H1 (cell line): Measurements from ENCODE around the gene GLT8D1. TPM values are rescaled to one million over a fixed set of nuclear protein-coding genes. Genes with fewer than 3 reads are reported as not detected.

Source experiments
- CTCF ChIA-PET: fragments of 300-600 bp; sonication (Branson Sonifier 250); formaldehyde crosslinking; loops from one replicate; lab custom pipeline; 2021; ENCODE audit not compliant: partially characterized antibody; lab: Charles Lee
- POLR2A ChIA-PET: fragments of 300-600 bp; sonication (Branson Sonifier 250); formaldehyde crosslinking; loops from one replicate; lab custom pipeline; 2021; ENCODE audit warnings: inconsistent platforms; ENCODE audit not compliant: partially characterized antibody; lab: Charles Lee
- DNase-seq, 2 experiments: peaks; one replicate each; pipeline versions ENCODE4 v3.0.0 to v3.0.0-alpha.2; 2010 to 2022; ENCODE audit warnings: low spot score in 2 of 2, low read depth in 1 of 2, mixed read lengths in 1 of 2
- FAIRE-seq: peaks from 2 replicates; lab custom pipeline; 2011; peaks lifted over from hg19 to GRCh38; lab: Jason Lieb, UNC
- H2AFZ ChIP-seq: 2 replicates; pipeline ENCODE4 v1.8.1; 2012; ENCODE audit warnings: low read length, inconsistent platforms
- H2AK5ac ChIP-seq: 2 replicates; pipeline ENCODE4 v1.6.1; 2013; ENCODE audit warnings: low read depth, low read length
- H2BK120ac ChIP-seq: replicated peaks from 2 replicates; pipeline ENCODE3; 2013; ENCODE audit warnings: low read depth, low read length, inconsistent platforms
- H2BK12ac ChIP-seq: 2 replicates; pipeline ENCODE4 v1.6.1; 2013; ENCODE audit warnings: low read depth, low read length
- H2BK15ac ChIP-seq: 2 replicates; pipeline ENCODE4 v1.6.1; 2013; ENCODE audit warnings: low read length
- H2BK20ac ChIP-seq: 2 replicates; pipeline ENCODE4 v1.6.1; 2013; ENCODE audit warnings: low read length
- H2BK5ac ChIP-seq: 2 replicates; pipeline ENCODE4 v1.6.1; 2013; ENCODE audit warnings: low read depth, low read length
- H3K14ac ChIP-seq: 2 replicates; pipeline ENCODE4 v1.6.1; 2013; ENCODE audit warnings: inconsistent platforms; ENCODE audit not compliant: insufficient read length
- H3K18ac ChIP-seq: 2 replicates; pipeline ENCODE4 v1.6.1; 2013; ENCODE audit warnings: low read length; ENCODE audit errors: extremely low read depth
- H3K23ac ChIP-seq: 2 replicates; pipeline ENCODE4 v1.6.1; 2013; ENCODE audit warnings: inconsistent platforms; ENCODE audit not compliant: insufficient read length
- H3K23me2 ChIP-seq: 2 replicates; pipeline ENCODE4 v1.6.1; 2013; ENCODE audit warnings: low read depth, low read length
- H3K27ac ChIP-seq: 2 replicates; pipeline ENCODE4 v1.6.1; 2011; ENCODE audit warnings: low read depth, low read length, inconsistent platforms
- H3K27me3 ChIP-seq, 4 experiments: replicated peaks in 1 of 4; 1 replicate in 1 of 4; 2 replicates in 3 of 4; pipeline versions ENCODE4 v1.6.1 to v1.8.1; 2011 to 2013; ENCODE audit warnings: low read length in 3 of 4, mild to moderate bottlenecking in 3 of 4, inconsistent platforms in 2 of 4, mixed read lengths in 2 of 4, moderate library complexity in 1 of 4; ENCODE audit not compliant: control insufficient read depth in 3 of 4, insufficient read depth in 3 of 4; ENCODE audit errors: extremely low read depth in 1 of 4
- H3K36me3 ChIP-seq, 4 experiments: 2 replicates each; pipeline versions ENCODE4 v1.6.1 to v1.8.1; 2011 to 2013; ENCODE audit warnings: mild to moderate bottlenecking in 4 of 4, low read length in 3 of 4, moderate library complexity in 2 of 4, control low read depth in 1 of 4, inconsistent platforms in 1 of 4; ENCODE audit not compliant: insufficient read depth in 4 of 4, control insufficient read depth in 2 of 4
- H3K4ac ChIP-seq: replicated peaks from 2 replicates; pipeline ENCODE3; 2013; ENCODE audit warnings: low read length, low read depth, mixed read lengths, inconsistent platforms; ENCODE audit not compliant: insufficient read length
- H3K4me1 ChIP-seq, 4 experiments: replicated peaks in 1 of 4; 1 replicate in 1 of 4; 2 replicates in 3 of 4; pipeline versions ENCODE4 v1.6.1 to v1.8.1; 2011 to 2013; ENCODE audit warnings: low read length in 3 of 4, inconsistent platforms in 2 of 4, mixed read lengths in 1 of 4; ENCODE audit not compliant: insufficient read depth in 4 of 4, control insufficient read depth in 3 of 4
- H3K4me2 ChIP-seq, 2 experiments: 2 replicates each; pipeline versions ENCODE4 v1.6.1 to v1.8.1; 2011 to 2013; ENCODE audit warnings: low read depth in 2 of 2, low read length in 2 of 2, control low read depth in 1 of 2, inconsistent platforms in 1 of 2, mild to moderate bottlenecking in 1 of 2; ENCODE audit not compliant: insufficient read depth in 1 of 2
- H3K4me3 ChIP-seq, 4 experiments: fragments of 200-600, 300-600 bp in 1 of 4; sonication (generic), shearing (Covaris generic), sonication (Bioruptor Twin) in 1 of 4; 2 replicates each; pipeline versions ENCODE4 v1.5.1 to v1.8.1; 2011 to 2016; ENCODE audit warnings: low read length in 4 of 4, low read depth in 3 of 4, control low read depth in 2 of 4, inconsistent platforms in 2 of 4, mild to moderate bottlenecking in 2 of 4, mixed read lengths in 1 of 4, moderate library complexity in 1 of 4; ENCODE audit not compliant: insufficient read depth in 2 of 4; ENCODE audit errors: extremely low read depth in 1 of 4
- H3K56ac ChIP-seq: replicated peaks from 2 replicates; pipeline ENCODE3; 2013; ENCODE audit warnings: low read depth, mild to moderate bottlenecking, mixed read lengths, low read length, inconsistent platforms; ENCODE audit not compliant: insufficient read length
- H3K79me1 ChIP-seq: 2 replicates; pipeline ENCODE4 v1.6.1; 2013; ENCODE audit warnings: low read depth, low read length, control low read depth
- H3K79me2 ChIP-seq, 2 experiments: 2 replicates each; pipeline versions ENCODE4 v1.6.1 to v1.8.1; 2012 to 2013; ENCODE audit warnings: low read length in 2 of 2, mild to moderate bottlenecking in 2 of 2, inconsistent platforms in 1 of 2; ENCODE audit not compliant: insufficient read depth in 2 of 2, control insufficient read depth in 1 of 2
- H3K9ac ChIP-seq, 4 experiments: replicated peaks in 1 of 4; 1 replicate in 1 of 4; 2 replicates in 3 of 4; pipeline versions ENCODE4 v1.6.1 to v1.8.1; 2011 to 2013; ENCODE audit warnings: low read depth in 3 of 4, low read length in 3 of 4, control low read depth in 2 of 4, mild to moderate bottlenecking in 2 of 4, moderate library complexity in 2 of 4, inconsistent platforms in 1 of 4; ENCODE audit errors: extremely low read depth in 1 of 4
- H3K9me3 ChIP-seq, 2 experiments: 2 replicates each; pipeline versions ENCODE4 v1.6.1 to v1.8.1; 2012 to 2013; ENCODE audit warnings: mild to moderate bottlenecking in 2 of 2, moderate library complexity in 2 of 2, control low read depth in 1 of 2, inconsistent platforms in 1 of 2, low read depth in 1 of 2, low read length in 1 of 2, mixed read lengths in 1 of 2; ENCODE audit not compliant: insufficient read depth in 2 of 2
- H4K20me1 ChIP-seq, 2 experiments: replicated peaks in 1 of 2; 2 replicates each; pipeline versions ENCODE3 to v1.8.1; 2011 to 2013; ENCODE audit warnings: inconsistent platforms in 2 of 2, low read length in 2 of 2, mild to moderate bottlenecking in 1 of 2; ENCODE audit not compliant: insufficient read depth in 2 of 2, control insufficient read depth in 1 of 2
- H4K5ac ChIP-seq: 2 replicates; pipeline ENCODE4 v1.6.1; 2013; ENCODE audit warnings: low read length, low read depth, mixed read lengths, inconsistent platforms; ENCODE audit not compliant: insufficient read length
- H4K8ac ChIP-seq: 2 replicates; pipeline ENCODE4 v1.8.0; 2013; ENCODE audit warnings: mild to moderate bottlenecking, moderate library complexity, low read length, inconsistent platforms; ENCODE audit not compliant: insufficient read depth; ENCODE audit errors: extremely low read depth
- H4K91ac ChIP-seq: replicated peaks from 2 replicates; pipeline ENCODE3; 2013; ENCODE audit warnings: low read length, mixed read lengths, inconsistent platforms; ENCODE audit not compliant: insufficient read length
- ATF3 ChIP-seq: IDR thresholded peaks from 2 replicates; pipeline ENCODE4 v1.6.1; 2011; ENCODE audit warnings: low read depth, mild to moderate bottlenecking, low read length; ENCODE audit not compliant: insufficient read depth
- CBX5 ChIP-seq: fragments of 300-800, 300-1000 bp; sonication (generic); IDR thresholded peaks from 2 replicates; pipeline ENCODE4 v1.7.1; 2016; ENCODE audit warnings: antibody characterized with exemption, low read length, low read depth
- CTBP2 ChIP-seq: IDR thresholded peaks from 2 replicates; pipeline ENCODE4 v1.7.0; 2011; ENCODE audit warnings: borderline replicate concordance, mild to moderate bottlenecking, moderate library complexity, mixed read lengths, low read length; ENCODE audit not compliant: insufficient read depth, insufficient read length
- EZH2 ChIP-seq: fragments of 200-600 bp; sonication (generic); IDR thresholded peaks from 2 replicates; pipeline ENCODE4 v1.7.1; 2012; ENCODE audit warnings: low read depth, mild to moderate bottlenecking, moderate library complexity, low read length, inconsistent platforms; ENCODE audit not compliant: severe bottlenecking
- KDM5A ChIP-seq: fragments of 200-600 bp; IDR thresholded peaks from 2 replicates; pipeline ENCODE4 v1.7.1; 2012; ENCODE audit warnings: mild to moderate bottlenecking, low read length, inconsistent platforms, mixed read lengths
- POU5F1 ChIP-seq: IDR thresholded peaks from 2 replicates; pipeline ENCODE4 v1.6.1; 2011; ENCODE audit warnings: low read depth, mild to moderate bottlenecking, low read length, moderate library complexity
- RAD21 ChIP-seq, 2 experiments: IDR thresholded peaks in 1 of 2; conservative IDR thresholded peaks in 1 of 2; 2 replicates each; pipeline ENCODE4 v1.6.1; 2011; ENCODE audit warnings: low read depth in 2 of 2, low read length in 2 of 2, improper control_type of control experiment in 1 of 2, inconsistent platforms in 1 of 2, mild to moderate bottlenecking in 1 of 2, moderate library complexity in 1 of 2
- RBBP5 ChIP-seq: IDR thresholded peaks from 2 replicates; pipeline ENCODE4 v1.7.1; 2012; ENCODE audit warnings: low read depth, mild to moderate bottlenecking, inconsistent platforms, low read length, moderate library complexity, borderline replicate concordance
- RNF2 ChIP-seq: fragments of 200-900, 300-1000 bp; sonication (generic); IDR thresholded peaks from 2 replicates; pipeline ENCODE4 v1.7.1; 2016; ENCODE audit warnings: borderline replicate concordance, low read depth, mild to moderate bottlenecking, antibody characterized with exemption, low read length; ENCODE audit not compliant: poor library complexity, severe bottlenecking; ENCODE audit errors: missing control alignments
- SAP30 ChIP-seq: fragments of 300-600 bp; sonication (generic); IDR thresholded peaks from 2 replicates; pipeline ENCODE4 v1.7.1; 2012; ENCODE audit warnings: low read length, moderate library complexity, mild to moderate bottlenecking, inconsistent platforms; ENCODE audit not compliant: insufficient read depth, insufficient replicate concordance
- SP1 ChIP-seq: IDR thresholded peaks from 2 replicates; pipeline ENCODE4 v1.6.1; 2011; ENCODE audit warnings: low read depth, low read length
- WGBS, 2 experiments: shearing (Covaris generic) in 1 of 2; methylation state at CpG; one replicate each; pipeline versions ENCODE4 v1.1.6 to v1.1.7; 2013 to 2015; ENCODE audit warnings: low lambda C conversion rate in 2 of 2, mixed read lengths in 2 of 2, inconsistent platforms in 1 of 2, low coverage in 1 of 2, missing lambda C conversion rate in 1 of 2; ENCODE audit not compliant: insufficient replicate concordance in 2 of 2, insufficient coverage in 1 of 2, insufficient read length in 1 of 2; ENCODE audit errors: extremely low coverage in 1 of 2, missing lambda C conversion rate in 1 of 2; 5-methylcytosine and 5-hydroxymethylcytosine counted together
- polyA plus RNA-seq, 7 experiments: library from polyadenylated mRNA; depleted of rRNA in 3 of 7; stranded (reverse) in 5 of 7; unstranded in 2 of 7; fragments of >200 nt in 5 of 7; fragments of 200-250 nt in 2 of 7; gene quantifications; 1 replicate in 5 of 7; 2 replicates in 1 of 7; 4 replicates in 1 of 7; pipeline versions ENCODE4 v1.2.1 to v1.2.3, GENCODE V29; 2011 to 2013; ENCODE audit warnings: missing spikeins in 2 of 7, mixed read lengths in 2 of 7
- total RNA-seq: library from RNA; stranded (reverse); fragmentation: NEBNext Ultra II Directional; extraction: Animal tissue kit (Norgen Biotek cat#: 25700); gene quantifications from 2 replicates; pipeline ENCODE4 v1.2.1, GENCODE V29; 2021

GLT8D1 gene
- total and polyA plus RNA-seq, 2 of the 8 experiments (the other 6 are each of a cell fraction or from before 2014, with no cell fraction given): 29.0 to 33.6 TPM

GRCh38 chr3:52650439-52650838, 55.2 kb downstream of the GLT8D1 start:
- H3K56ac ChIP-seq: no peak overlapping the region
- H3K9ac ChIP-seq: no peak overlapping the region
- H4K91ac ChIP-seq: no peak overlapping the region
- no peak overlapping the region for H3K27ac ChIP-seq
- no peak overlapping the region for H2BK5ac ChIP-seq
- 100% methylated on average over 1 of the region's 1 CpG; no CpG with 5 or more reads in 1 of the 2 experiments for WGBS, 2 experiments
- H3K4ac ChIP-seq: no peak overlapping the region
- H3K9me3 ChIP-seq: no peaks in the 10 kb centered on the region
- no peak overlapping the region for H3K23ac ChIP-seq
- H2BK120ac ChIP-seq: no peak overlapping the region
- H3K18ac ChIP-seq: no peak overlapping the region
- H3K4me1 ChIP-seq: no peaks in the 10 kb centered on the region
- H4K8ac ChIP-seq: no peak overlapping the region
- DNase-seq (no peak), FAIRE-seq (no peak)
- no peak overlapping the region for H2AFZ ChIP-seq
- H4K20me1 ChIP-seq: no peaks in the 10 kb centered on the region
- H2BK20ac ChIP-seq: no peak overlapping the region
- no peak overlapping the region for H3K4me2 ChIP-seq
- ChIA-PET CTCF (interaction anchor here (1.0 kb wide), 1 partner anchor 168 kb away, joined by 3 read pairs; no protein-coding TSS in a partner anchor), POLR2A (interaction anchor here (0.8 kb wide), 1 partner anchor 66 kb away, joined by 3 read pairs; no protein-coding TSS in a partner anchor)
- H2BK12ac ChIP-seq: no peak overlapping the region
- no peak overlapping the region for H2BK15ac ChIP-seq
- H3K36me3 ChIP-seq: peaks cover 5 to 60% (median 19%) of the 10 kb centered on the region in 4 experiments; a peak in 7 of 8 replicates
- H3K79me1 ChIP-seq: no peaks in the 10 kb centered on the region
- H3K14ac ChIP-seq: no peak overlapping the region
- H3K27me3 ChIP-seq: no peaks in the 10 kb centered on the region
- no peaks in the 10 kb centered on the region for H3K79me2 ChIP-seq
- no peak overlapping the region for H3K4me3 ChIP-seq
- no peaks in the 10 kb centered on the region for H3K23me2 ChIP-seq
- no peak overlapping the region for H2AK5ac ChIP-seq
- H4K5ac ChIP-seq: no peak overlapping the region
- TF ChIP-seq RBBP5 (no peak), ATF3 (no peak), KDM5A (no peak), CBX5 (no peak), CTBP2 (no peak), SAP30 (no peak), EZH2 (no peak), RNF2 (no peak), SP1 (no peak), RAD21 (IDR thresholded peaks at IDR 0.05 in 1 of 2, conservative IDR thresholded peaks at IDR 0.05 in 1 of 2; ENCODE audit: low read depth in 2 of 2, low read length in 2 of 2) (no peak), POU5F1 (no peak)
